ENCODE data around the gene CLIP2.

- no peak for TF ChIP-seq CTCF (IDR thresholded peaks at IDR 0.05)
- no peak for TF ChIP-seq POLR2A (IDR thresholded peaks at IDR 0.05)
Observed at GRCh38 chr7:74290981-74291441, 1.8 kb downstream of the CLIP2 start.

Data from vagina (tissue), 2 donors.